GM21717 (cell line): Measurements from ENCODE around the gene PLPP4.
A peak's percentile ranks its signal among the peaks of the same experiment; 100 is the strongest.

Experiments
- ATAC-seq: cut with Tn5 transposase; IDR thresholded peaks from one replicate; pipeline ENCODE4 v1.9.1; 2021; ENCODE audit warnings: mild to moderate bottlenecking, moderate library complexity; ENCODE audit not compliant: unreplicated experiment

The PLPP4 gene

DNA sequence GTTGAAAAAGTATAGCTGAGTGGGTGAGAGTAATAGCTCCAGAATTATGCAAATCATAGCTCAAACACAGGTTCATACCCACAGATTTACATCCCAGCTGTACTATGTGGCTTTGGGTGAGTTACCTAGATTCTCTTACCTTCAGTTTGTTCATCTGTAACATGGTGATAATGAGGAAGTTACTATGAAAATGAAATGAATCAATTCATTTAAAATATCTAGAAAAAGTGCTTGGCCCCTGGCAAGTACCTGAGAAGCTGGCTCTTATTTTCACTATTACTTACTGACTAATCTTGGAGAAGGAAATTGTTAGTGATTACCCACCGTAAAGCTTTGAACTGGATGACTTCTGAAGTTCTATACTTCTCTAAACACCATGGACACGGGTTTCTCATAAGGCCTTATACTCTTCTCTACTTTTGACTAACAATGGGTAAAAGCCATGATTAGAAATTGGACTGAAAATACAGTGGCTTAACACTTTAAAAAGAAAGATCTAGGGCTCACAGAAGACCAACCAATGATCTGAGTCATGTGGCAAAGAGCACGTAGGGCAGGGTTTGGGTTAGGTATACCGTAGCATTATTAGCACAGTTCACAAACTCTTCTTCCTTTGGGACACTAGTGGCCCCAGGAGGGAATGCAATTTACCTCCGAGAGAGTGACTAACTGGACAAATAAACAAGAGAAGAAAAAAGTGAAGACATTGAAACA, 149.2 kb downstream of the PLPP4 start:
- peak; percentile 78 for ATAC-seq

- peak; percentile 32 for ATAC-seq
These were observed 150.1 kb downstream of the PLPP4 start for GRCh38 chr10:120607016-120607709.

GRCh38 chr10:120607710-120608703, 151.0 kb downstream of the PLPP4 start:
- peak; percentile 42 for ATAC-seq

DNA sequence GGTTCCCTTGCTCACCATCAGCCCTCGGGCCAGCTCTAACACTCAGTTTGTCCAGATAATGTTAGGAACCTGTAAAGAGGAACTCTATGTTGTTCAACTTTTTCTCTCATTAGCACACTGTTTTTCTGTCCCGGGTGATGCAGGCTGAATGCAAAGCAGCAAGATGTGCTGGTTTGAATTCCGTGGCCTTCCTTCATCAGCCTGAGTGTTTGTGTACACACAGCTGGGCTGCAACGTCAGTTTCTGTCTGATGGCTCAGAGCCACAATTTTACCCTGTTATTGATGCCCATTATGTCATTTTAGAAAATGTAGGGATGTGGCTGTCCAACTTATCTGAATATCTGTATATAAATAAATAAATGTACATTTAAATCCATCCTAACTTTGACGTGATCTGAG, 152.0 kb downstream of the PLPP4 start:
- no peak for ATAC-seq

DNA sequence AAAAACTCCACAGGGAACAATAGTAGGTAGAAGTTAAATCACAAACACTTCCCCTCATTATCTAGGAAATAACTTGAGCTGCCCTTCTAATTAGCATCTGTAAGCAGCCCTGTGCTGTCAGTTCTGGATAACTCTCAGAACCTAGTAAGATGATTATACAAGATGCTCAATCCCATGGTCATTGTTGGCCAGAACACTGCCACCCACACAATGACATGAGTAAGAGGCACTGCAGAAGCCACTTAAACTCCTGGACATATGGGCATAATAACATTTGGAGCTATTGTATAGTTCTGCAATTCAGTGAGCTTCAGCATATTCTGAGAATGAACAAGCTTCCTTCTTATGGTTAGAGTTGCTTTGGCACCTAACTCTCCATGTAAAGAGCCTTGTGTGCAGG, 153.8 kb downstream of the PLPP4 start:
- no peak for ATAC-seq

DNA sequence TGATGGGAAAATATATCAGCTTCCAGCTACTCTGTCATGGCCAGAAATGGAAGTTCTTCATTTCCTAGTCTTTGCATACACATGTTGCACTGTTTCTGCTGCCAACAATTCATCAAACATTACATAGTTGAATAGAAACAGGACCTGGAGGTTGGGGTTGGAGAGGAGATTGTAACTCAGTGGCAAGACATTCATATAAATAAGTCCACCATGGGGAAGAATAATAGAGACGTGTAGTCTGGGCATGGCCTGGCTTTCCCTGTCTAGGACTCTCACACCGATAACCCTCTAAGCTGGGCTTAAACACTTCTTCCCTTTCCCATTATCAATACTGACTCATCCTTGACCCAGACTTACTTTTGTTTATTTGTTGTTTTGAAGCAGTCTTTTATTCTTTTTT, 155.7 kb downstream of the PLPP4 start:
- ATAC-seq, result no peak

DNA sequence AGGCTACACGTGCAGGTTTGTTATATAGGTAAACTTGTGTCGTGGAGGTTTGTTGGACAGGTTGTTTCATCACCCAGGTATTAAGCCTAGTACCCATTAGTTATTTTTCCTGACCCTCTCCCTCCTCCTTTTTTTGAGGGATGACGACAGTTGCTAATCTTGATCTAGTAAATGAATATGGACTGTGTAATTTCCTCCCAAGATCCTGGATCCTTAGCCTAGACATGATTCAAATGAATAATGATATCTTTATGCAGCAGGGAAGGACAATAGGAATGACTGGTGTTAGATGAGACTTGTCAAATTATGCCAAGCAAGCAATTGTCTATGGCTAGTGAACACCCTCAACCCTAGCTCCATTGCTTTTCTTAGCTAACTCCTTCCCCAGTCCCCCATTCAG, 156.2 kb downstream of the PLPP4 start:
- no peak for ATAC-seq

DNA sequence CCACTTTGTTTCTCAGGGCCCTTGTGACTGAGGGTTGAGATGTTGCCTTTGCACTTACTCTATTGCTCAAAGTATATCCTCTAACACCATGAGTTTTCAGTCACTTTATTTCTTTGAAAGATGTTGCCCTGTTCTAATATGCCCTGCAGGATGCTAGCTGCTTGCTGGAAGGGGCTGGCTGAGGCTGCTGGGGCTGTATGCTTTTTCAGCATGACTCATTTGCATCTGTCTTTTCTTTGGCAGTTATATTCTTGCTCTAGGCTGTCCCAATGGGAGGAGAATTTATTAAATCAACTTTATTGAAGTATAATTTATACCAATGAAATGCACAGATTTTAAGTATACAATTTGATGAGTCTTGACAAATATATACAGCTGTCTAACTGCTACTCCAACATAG, 157.7 kb downstream of the PLPP4 start:
- no peak for ATAC-seq

GRCh38 chr10:120616311-120616911, 159.4 kb downstream of the PLPP4 start:
- ATAC-seq, result no peak

GRCh38 chr10:120628197-120628596, 171.2 kb downstream of the PLPP4 start:
- no peak for ATAC-seq

DNA sequence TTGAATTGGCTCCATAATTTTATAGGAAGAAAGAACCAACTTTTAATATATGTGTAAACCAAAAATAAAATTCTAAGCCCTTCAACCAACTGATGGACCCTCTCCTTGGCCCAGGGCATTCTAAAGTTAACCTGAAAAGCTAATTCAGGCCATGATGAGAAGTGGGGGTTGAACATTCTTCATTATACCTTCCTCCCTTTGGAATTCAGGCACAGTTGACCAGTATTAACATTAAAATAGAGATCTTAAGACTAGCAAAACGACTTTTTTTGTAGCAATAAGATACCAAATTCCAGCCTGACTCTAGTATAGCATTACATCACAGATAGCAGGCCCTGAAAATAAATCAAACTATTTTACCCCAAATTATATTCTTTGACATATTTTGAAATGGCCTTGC, 173.2 kb downstream of the PLPP4 start:
- no peak for ATAC-seq

DNA sequence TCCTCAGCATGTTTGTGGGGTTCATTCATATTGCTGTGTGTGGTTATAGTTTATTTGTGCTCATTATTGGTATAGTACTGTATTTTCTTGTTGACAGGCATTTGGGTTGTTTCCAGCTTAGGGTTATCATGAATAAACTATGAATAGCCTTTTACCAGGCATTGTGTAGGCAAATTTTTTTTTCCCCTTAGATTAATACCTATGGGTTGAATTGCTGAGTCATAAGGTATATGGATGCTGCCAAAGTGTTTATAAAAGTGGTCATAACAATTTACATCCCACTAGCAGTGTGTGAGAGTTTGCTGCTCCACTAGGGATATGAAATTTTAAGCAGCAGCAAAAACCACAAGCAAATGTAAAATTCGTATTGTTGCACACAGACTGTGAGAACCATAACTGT, 175.0 kb downstream of the PLPP4 start:
- ATAC-seq, result no peak

GRCh38 chr10:120632942-120633341, 175.9 kb downstream of the PLPP4 start:
- ATAC-seq, result no peak

DNA sequence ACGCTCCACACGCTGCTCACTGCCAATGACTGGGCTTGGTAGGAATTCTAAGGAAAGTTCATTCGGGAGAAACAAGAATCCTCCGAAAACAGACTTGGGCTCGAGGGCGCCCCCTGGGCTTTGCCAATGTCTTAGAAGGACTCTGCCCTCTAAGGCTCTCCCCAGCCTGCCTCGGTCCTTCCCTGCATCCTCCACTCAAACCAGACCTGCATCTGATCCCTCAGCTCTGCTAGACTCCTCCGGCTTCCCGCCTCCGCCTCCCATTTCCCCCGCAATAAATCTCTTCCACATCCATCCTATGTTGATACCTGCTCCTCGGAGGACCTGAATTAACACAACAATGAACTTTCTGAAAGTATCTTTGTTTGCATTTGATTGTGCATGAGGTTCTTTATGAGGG, 177.6 kb downstream of the PLPP4 start:
- ATAC-seq, result no peak
